LNCAP (cell line): ENCODE data around the gene PTPRG.

ENCODE experiments used
- CTCF ChIP-seq: fragments of 450-650 bp; IDR thresholded peaks from 2 replicates; pipeline ENCODE4 v1.5.1; 2017; ENCODE audit warnings: mild to moderate bottlenecking

PTPRG gene

GRCh38 chr3:62113092-62113491 lies 551.7 kb downstream of the PTPRG start:
- no peak for TF ChIP-seq CTCF

- TF ChIP-seq CTCF = no peak
Observed at GRCh38 chr3:62114763-62115162, 553.4 kb downstream of the PTPRG start.

- TF ChIP-seq CTCF = no peak
Observed at GRCh38 chr3:62117903-62118548, 556.7 kb downstream of the PTPRG start.

GRCh38 chr3:62119139-62119538 lies 557.8 kb downstream of the PTPRG start:
- TF ChIP-seq CTCF = no peak

GRCh38 chr3:62122819-62123218 lies 561.4 kb downstream of the PTPRG start:
- no peak for TF ChIP-seq CTCF

- TF ChIP-seq CTCF = no peak
Observed at GRCh38 chr3:62125380-62125779, 564.0 kb downstream of the PTPRG start.

GRCh38 chr3:62127116-62127515 lies 565.7 kb downstream of the PTPRG start:
- TF ChIP-seq CTCF = no peak

GRCh38 chr3:62128051-62128450 lies 566.7 kb downstream of the PTPRG start:
- no peak for TF ChIP-seq CTCF
